HG02759 (cell line): ENCODE results near the gene FHL3.
"Not testable (repeated sequence)": the region's sequence is repeated elsewhere in the genome, so short reads cannot be mapped to it uniquely, and the experiment has no call there.

Experiments used
- ATAC-seq: cut with Tn5 transposase; IDR thresholded peaks from one replicate; pipeline ENCODE4 v1.9.1; 2021; ENCODE audit warnings: mild to moderate bottlenecking, moderate library complexity; ENCODE audit not compliant: unreplicated experiment

Gene FHL3

GRCh38 chr1:37995751-37996345 is 9.5 kb downstream of the FHL3 start:
- ATAC-seq: peak; percentile 60

- ATAC-seq: no peak
Measured at GRCh38 chr1:37994886-37995566, 10.3 kb downstream of the FHL3 start.

- peak; percentile 41 for ATAC-seq
Measured at GRCh38 chr1:37989361-37989930, 15.9 kb downstream of the FHL3 start.

GRCh38 chr1:37987679-37988078 is 17.6 kb downstream of the FHL3 start:
- ATAC-seq: no peak

- no peak for ATAC-seq
Measured at GRCh38 chr1:37983546-37983945, 21.8 kb downstream of the FHL3 start.

- no peak for ATAC-seq
Measured at GRCh38 chr1:37978541-37978940, 26.8 kb downstream of the FHL3 start.

- ATAC-seq: not testable (repeated sequence)
Measured at GRCh38 chr1:37975083-37975482, 30.2 kb downstream of the FHL3 start.

- ATAC-seq: no peak
Measured at GRCh38 chr1:37974567-37974966, 30.7 kb downstream of the FHL3 start.

GRCh38 chr1:37973684-37974083 is 31.6 kb downstream of the FHL3 start:
- not testable (repeated sequence) for ATAC-seq

GRCh38 chr1:37965301-37965700 is 40.0 kb downstream of the FHL3 start:
- no peak for ATAC-seq

- ATAC-seq: not testable (repeated sequence)
Measured at GRCh38 chr1:37964106-37964505, 41.2 kb downstream of the FHL3 start.

- ATAC-seq: no peak
Measured at GRCh38 chr1:37958690-37959089, 46.6 kb downstream of the FHL3 start.

- no peak for ATAC-seq
Measured at GRCh38 chr1:37955685-37956084, 49.6 kb downstream of the FHL3 start.

GRCh38 chr1:37954316-37954971 is 50.9 kb downstream of the FHL3 start:
- no peak for ATAC-seq

GRCh38 chr1:37952738-37953137 is 52.6 kb downstream of the FHL3 start:
- no peak for ATAC-seq

GRCh38 chr1:37951783-37952624 is 53.3 kb downstream of the FHL3 start:
- no peak for ATAC-seq

GRCh38 chr1:37951041-37951782 is 54.1 kb downstream of the FHL3 start:
- ATAC-seq: no peak

- ATAC-seq: no peak
Measured at GRCh38 chr1:37949524-37950152, 55.7 kb downstream of the FHL3 start.

- no peak for ATAC-seq
Measured at GRCh38 chr1:37948841-37949240, 56.5 kb downstream of the FHL3 start.

- ATAC-seq: no peak
Measured at GRCh38 chr1:37948166-37948565, 57.1 kb downstream of the FHL3 start.
